Activated T-helper 2 cell treated with anti-CD3 and anti-CD28 coated beads, Interferon-gamma antibody, Interleukin-2, Interleukin-4, amounts not matched to agents 10 μg/mL and 5 μg/mL and 100 μg/mL, durations not matched to agents 14 hours and 24 hours and 36 hours (primary cell): Measurements from ENCODE around the gene DEFB115. TPM values are rescaled to one million over a fixed set of nuclear protein-coding genes. Genes with fewer than 3 reads are reported as not detected.
"Not testable (repeated sequence)": the region's sequence is repeated elsewhere in the genome, so short reads cannot be mapped to it uniquely, and the experiment has no call there.

ENCODE experiments used
- DNase-seq: peaks from one replicate; pipeline ENCODE4 v3.0.0; 2021; ENCODE audit warnings: low spot score
- H3K27ac Mint-ChIP-seq: one replicate; pipeline ENCODE4 v1.8.0; 2021; ENCODE audit warnings: mixed read lengths
- H3K27me3 Mint-ChIP-seq: one replicate; pipeline ENCODE4 v1.8.0; 2021; ENCODE audit warnings: low read depth, mixed read lengths
- H3K36me3 Mint-ChIP-seq: one replicate; pipeline ENCODE4 v1.8.0; 2021; ENCODE audit warnings: low read depth, mixed read lengths
- H3K4me1 Mint-ChIP-seq: one replicate; pipeline ENCODE4 v1.8.0; 2021; ENCODE audit warnings: low read depth, mixed read lengths
- H3K4me3 Mint-ChIP-seq: one replicate; pipeline ENCODE4 v1.8.0; 2021; ENCODE audit warnings: low read depth, mild to moderate bottlenecking, moderate library complexity, mixed read lengths
- H3K9me3 Mint-ChIP-seq: one replicate; pipeline ENCODE4 v1.8.0; 2021; ENCODE audit warnings: mixed read lengths
- intact Hi-C: fragments of 100-400 bp; cut with micrococcal nuclease; formaldehyde crosslinking; loops from one replicate; pipeline ENCODE4 v1.15.1; 2023
- total RNA-seq: library from RNA; stranded (reverse); gene quantifications from 2 replicates; pipeline ENCODE4 v1.2.3, GENCODE V29; 2022

The DEFB115 gene, protein sequence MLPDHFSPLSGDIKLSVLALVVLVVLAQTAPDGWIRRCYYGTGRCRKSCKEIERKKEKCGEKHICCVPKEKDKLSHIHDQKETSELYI
- not detected in 2 replicates for total RNA-seq

DNA sequence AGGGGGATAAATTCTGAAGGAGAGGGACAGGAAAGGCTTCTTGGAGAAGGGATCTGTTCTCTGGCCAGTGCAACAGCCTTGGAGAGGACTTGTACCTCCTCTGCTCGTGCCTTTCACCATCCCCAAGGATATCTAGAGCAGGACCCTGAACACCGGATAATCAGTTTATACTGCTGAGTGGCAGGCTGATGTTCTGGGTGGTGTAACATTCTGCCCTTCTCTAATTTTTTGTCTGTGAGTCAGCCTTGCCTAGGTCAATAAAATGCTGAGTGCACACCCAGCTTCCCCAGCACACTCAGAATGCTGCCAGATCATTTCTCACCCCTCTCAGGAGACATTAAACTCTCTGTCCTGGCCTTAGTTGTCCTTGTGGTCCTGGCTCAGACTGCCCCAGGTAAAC, at the start of gene DEFB115:
Gene DEFB115, plus strand, starts transcription at position 301 of the 400 bp plus-strand sequence. Its CDS starts 0 bp downstream, at position 301.
- H3K4me3 Mint-ChIP-seq = no peak within 1 kb of the TSS
- intact Hi-C loops = no loop called here
- no peak within 1 kb of the TSS for H3K27ac Mint-ChIP-seq
- H3K36me3 Mint-ChIP-seq = no peaks in the 10 kb centered on the region
- peaks cover 69% of the 10 kb centered on the region for H3K9me3 Mint-ChIP-seq
- no peak for DNase-seq
- H3K27me3 Mint-ChIP-seq = no peaks in the 10 kb centered on the region
- H3K4me1 Mint-ChIP-seq = no peaks in the 10 kb centered on the region

DNA sequence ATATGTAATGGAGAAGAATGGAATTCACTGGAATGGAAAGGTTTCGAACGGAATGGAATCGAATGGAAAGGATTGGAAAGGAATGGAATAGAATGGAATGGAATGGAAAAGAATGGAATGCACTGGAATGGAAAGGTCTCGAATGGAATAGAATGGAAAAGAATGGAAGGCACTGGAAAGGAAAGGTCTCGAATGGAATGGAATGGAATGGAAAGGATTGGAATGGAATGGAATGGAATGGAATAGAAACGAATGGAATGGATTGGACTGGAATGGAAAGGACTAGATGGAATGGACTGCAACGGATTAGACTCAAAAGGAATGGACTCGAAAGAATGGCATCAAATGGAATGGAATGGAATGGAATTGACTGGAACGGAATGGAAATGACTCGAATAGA, 20.5 kb upstream of the DEFB115 start:
- intact Hi-C loops = no loop called here
- Mint-ChIP-seq H3K9me3 (no peaks in the 10 kb centered on the region), H3K27ac (no peak overlapping the region), H3K36me3 (no peaks in the 10 kb centered on the region), H3K4me1 (no peaks in the 10 kb centered on the region), H3K4me3 (no peak overlapping the region), H3K27me3 (no peaks in the 10 kb centered on the region)
- DNase-seq = no peak

DNA sequence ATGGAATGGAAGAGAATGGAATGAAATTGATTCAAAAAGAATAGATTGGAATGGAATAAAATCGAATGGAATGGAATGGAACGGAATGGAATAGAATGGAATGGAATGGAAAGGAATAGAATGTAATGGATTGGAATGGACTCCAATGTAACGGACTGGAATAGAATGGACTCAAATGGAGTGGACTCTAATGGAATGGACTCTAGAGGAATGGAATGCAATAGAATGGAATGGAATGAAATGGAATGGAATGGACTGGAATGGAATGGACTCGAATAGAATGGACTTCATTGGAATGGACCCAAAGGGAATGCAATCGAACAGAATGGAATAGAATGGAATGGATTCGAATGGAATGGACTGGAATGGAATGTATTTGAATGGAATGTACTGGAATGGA, 19.7 kb upstream of the DEFB115 start:
- H3K9me3 Mint-ChIP-seq = no peaks in the 10 kb centered on the region
- H3K27ac Mint-ChIP-seq = no peak overlapping the region
- no peak overlapping the region for H3K4me3 Mint-ChIP-seq
- intact Hi-C loops = no loop called here
- H3K27me3 Mint-ChIP-seq = no peaks in the 10 kb centered on the region
- H3K36me3 Mint-ChIP-seq = no peaks in the 10 kb centered on the region
- DNase-seq = no peak
- no peaks in the 10 kb centered on the region for H3K4me1 Mint-ChIP-seq

DNA sequence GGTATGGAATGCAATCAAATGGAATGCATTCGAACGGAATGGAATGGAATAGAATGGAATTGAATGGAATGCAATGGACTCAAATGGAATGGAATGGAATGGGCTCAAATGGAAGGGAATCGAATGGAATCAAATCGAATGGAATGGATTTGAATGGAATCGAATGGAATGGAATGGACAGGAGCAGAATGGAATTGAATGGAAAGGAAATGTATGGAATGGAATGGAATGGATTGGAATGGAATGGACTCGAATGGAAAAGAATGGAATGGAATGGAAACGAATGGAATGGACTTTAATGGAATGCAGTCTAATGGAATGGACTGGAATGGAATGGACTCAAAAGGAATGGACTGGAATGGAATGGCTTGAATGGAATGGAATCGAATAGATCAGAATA, 18.3 kb upstream of the DEFB115 start:
- no peaks in the 10 kb centered on the region for H3K27me3 Mint-ChIP-seq
- no peaks in the 10 kb centered on the region for H3K9me3 Mint-ChIP-seq
- no peak overlapping the region for H3K4me3 Mint-ChIP-seq
- intact Hi-C loops = no loop called here
- H3K36me3 Mint-ChIP-seq = no peaks in the 10 kb centered on the region
- H3K4me1 Mint-ChIP-seq = no peaks in the 10 kb centered on the region
- no peak overlapping the region for H3K27ac Mint-ChIP-seq
- DNase-seq = no peak

DNA sequence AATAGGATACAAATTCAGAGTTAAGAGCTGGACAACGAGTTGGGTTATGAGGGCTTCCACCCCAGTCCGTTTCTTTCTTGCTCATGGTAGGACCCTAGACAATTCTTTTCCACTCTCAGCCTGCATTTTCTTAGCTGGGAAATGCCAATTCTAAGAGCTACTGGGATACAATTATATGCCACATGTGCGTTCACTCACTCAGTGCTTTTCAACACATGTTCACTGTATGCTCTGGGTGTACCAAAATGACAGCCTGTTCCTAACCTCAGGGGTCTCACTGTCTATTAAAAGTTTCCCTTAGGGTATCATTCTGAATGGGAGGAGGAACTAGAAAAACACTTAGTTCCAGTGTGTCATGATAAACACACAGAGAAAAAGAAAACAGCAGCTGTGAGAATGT, 505 bp upstream of the DEFB115 start:
- peaks cover 73% of the 10 kb centered on the region for H3K9me3 Mint-ChIP-seq
- H3K4me1 Mint-ChIP-seq = no peaks in the 10 kb centered on the region
- H3K27me3 Mint-ChIP-seq = no peaks in the 10 kb centered on the region
- H3K36me3 Mint-ChIP-seq = no peaks in the 10 kb centered on the region
- no peak overlapping the region for H3K27ac Mint-ChIP-seq
- intact Hi-C loops = no loop called here
- H3K4me3 Mint-ChIP-seq = no peak overlapping the region
- no peak for DNase-seq

DNA sequence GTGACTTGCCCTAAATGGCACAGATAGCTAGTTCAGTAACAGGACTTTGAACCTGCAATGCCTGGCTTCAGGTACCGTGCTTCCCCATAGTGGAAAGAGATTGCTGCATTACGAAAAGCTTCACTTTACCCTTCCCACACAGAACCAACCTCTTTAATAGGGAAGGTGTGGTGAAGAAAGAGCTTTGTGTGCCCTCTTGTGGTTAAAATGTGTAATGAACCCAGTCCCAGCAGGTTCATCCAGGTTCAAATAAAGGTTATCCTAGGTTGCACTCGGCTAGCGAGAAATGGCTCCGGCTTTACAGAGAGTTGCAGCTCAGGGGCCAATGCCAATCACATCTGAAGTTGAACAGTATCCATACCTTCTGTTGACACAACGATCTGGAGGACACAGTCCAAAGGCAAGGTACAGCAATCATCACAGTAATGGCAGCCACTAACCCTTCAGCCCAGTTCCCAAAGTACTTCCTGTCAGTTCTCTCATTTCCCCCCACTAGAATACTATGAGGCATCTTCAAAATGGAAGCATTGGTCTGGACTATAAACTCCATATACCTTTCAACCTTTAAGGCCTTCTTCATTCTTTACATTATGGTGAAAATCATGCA, 3.0 kb downstream of the DEFB115 start:
- Mint-ChIP-seq H3K27me3 (no peaks in the 10 kb centered on the region), H3K36me3 (no peaks in the 10 kb centered on the region), H3K27ac (no peak overlapping the region), H3K4me3 (no peak overlapping the region), H3K9me3 (peaks cover 57% of the 10 kb centered on the region), H3K4me1 (no peaks in the 10 kb centered on the region)
- no peak for DNase-seq
- intact Hi-C loops = no loop called here

DNA sequence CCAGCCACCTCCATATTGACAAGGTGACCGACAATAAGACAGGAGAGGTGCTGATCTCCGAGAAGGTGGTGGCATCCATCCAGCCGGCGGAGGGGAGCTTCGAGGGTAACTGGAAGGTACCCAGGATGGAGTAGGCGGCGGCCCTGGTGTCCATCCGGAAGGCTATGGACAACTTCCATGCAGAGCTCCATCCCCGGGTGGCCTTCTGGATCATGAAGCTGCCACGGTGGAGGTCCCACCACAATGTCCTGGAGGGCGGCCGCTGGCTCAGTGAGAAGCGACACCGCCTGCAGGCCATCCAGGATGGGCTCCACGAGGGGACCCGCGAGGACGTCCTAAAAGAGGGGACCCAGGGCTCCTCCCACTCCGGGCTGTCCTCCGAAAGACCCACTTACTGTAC, 17.0 kb downstream of the DEFB115 start:
- intact Hi-C loops = no loop called here
- no peak overlapping the region for H3K4me3 Mint-ChIP-seq

DNA sequence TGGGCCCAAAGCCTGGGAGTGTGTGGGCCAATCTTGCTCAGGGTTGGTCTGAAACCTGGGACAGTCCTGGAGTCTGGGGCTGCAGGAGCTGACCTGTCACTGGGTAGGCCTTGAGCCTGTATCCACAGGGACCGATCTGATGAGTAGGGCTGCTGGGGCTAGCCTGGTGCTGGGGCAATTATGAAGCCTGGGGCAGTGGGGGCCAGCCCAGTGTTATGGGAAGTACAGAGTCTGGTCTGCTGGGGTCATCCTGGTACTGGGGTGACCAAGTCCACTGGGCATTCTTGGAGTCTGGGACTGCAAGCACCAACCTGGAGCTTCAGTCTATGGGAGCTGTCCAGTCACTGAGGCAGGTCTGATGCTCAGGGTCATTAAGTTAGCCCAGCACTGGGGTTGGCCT, 20.7 kb downstream of the DEFB115 start:
- H3K27ac Mint-ChIP-seq = no peak overlapping the region
- no peaks in the 10 kb centered on the region for H3K27me3 Mint-ChIP-seq

More for the DNA sequence above, 17.0 kb downstream of the DEFB115 start:
- H3K27ac Mint-ChIP-seq = no peak overlapping the region
- DNase-seq = no peak
- H3K4me1 Mint-ChIP-seq = no peaks in the 10 kb centered on the region
- no peaks in the 10 kb centered on the region for H3K27me3 Mint-ChIP-seq
- peaks cover 3% of the 10 kb centered on the region for H3K36me3 Mint-ChIP-seq
- peaks cover 67% of the 10 kb centered on the region for H3K9me3 Mint-ChIP-seq

DNA sequence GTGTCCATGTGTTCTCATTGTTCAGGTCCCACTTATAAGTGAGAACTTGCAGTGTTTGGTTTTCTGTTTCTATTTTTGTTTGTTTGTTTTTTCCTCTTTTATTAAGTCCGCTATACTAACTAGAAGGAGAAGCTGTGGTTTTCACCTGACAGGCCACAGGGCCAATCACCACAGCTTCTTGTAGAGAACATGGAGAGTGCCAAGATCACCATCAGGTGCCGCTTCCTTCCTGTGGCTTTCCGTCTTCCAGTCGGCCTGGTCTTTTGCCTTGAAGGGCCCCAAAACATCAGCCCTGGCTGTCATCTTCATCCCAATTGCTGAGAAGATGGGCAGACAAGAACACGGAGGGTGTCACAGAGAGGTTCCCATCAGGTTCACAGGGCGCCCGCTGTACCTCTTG, 27.5 kb downstream of the DEFB115 start:
- H3K27ac Mint-ChIP-seq, H3K4me3 Mint-ChIP-seq, H3K36me3 Mint-ChIP-seq, H3K4me1 Mint-ChIP-seq, intact Hi-C loops, DNase-seq, H3K27me3 Mint-ChIP-seq: not testable (repeated sequence)
- peaks cover 77% of the 10 kb centered on the region for H3K9me3 Mint-ChIP-seq

More for the DNA sequence above, 20.7 kb downstream of the DEFB115 start:
- H3K4me1 Mint-ChIP-seq = no peaks in the 10 kb centered on the region
- H3K9me3 Mint-ChIP-seq = peaks cover 59% of the 10 kb centered on the region
- intact Hi-C loops = no loop called here
- no peak overlapping the region for H3K4me3 Mint-ChIP-seq
- H3K36me3 Mint-ChIP-seq = no peaks in the 10 kb centered on the region
- no peak for DNase-seq

DNA sequence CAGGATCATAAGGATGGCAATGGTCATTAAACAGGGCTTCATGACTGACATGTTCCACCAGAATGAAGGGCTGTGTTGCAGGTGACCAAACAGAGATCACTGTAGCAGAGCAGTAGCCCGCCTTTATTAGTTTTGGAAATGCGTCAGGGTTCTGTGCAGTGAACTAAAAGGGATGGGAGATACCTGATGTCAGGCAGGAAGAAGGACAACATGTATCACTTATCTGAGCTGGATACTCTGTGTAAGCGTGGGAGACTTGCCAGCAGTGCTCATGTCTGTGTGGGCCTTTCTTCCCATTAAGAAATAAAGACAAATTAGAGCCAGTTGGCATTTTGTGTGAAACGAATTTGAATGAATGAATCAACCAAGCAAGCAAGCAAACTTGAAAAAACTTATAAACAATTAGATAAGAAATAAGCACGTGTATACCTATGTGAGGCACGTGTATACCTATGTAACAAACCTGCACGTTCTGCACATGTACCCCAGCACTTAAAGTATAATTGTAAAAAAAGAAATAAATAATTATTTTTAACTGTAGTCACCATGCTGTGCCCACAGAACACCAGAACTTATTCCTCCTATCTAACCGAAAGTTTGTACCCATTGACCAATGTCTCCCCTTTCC, 51.2 kb downstream of the DEFB115 start, which contains the start of gene DEFB116:
Gene DEFB116, minus strand, starts transcription at position 51 of the 628 bp plus-strand sequence. Its CDS starts 0 bp downstream, at position 51.
- no peak within 1 kb of the TSS for H3K4me3 Mint-ChIP-seq
- no peaks in the 10 kb centered on the region for H3K36me3 Mint-ChIP-seq
- intact Hi-C loops = no loop called here
- H3K27ac Mint-ChIP-seq = no peak within 1 kb of the TSS
- no peaks in the 10 kb centered on the region for H3K4me1 Mint-ChIP-seq
- H3K9me3 Mint-ChIP-seq = peaks cover 12% of the 10 kb centered on the region
- no peaks in the 10 kb centered on the region for H3K27me3 Mint-ChIP-seq
- DNase-seq = no peak

Other genes with a start within 250 kb of the DEFB115 start
- not detected in 2 replicates for gene DEFB116, start 50.9 kb downstream of the DEFB115 start, total RNA-seq
- not detected in 2 replicates for gene DEFB118, start 110.9 kb downstream of the DEFB115 start, total RNA-seq
- not detected in 2 replicates for gene DEFB119, start 132.9 kb downstream of the DEFB115 start, total RNA-seq
- gene DEFB121, start 148.6 kb downstream of the DEFB115 start, total RNA-seq = not detected in 2 replicates
- gene DEFB123, start 183.0 kb downstream of the DEFB115 start, total RNA-seq = not detected in 2 replicates
- gene DEFB124, start 217.5 kb downstream of the DEFB115 start, total RNA-seq = not detected in 2 replicates
- gene REM1, start 217.6 kb downstream of the DEFB115 start, total RNA-seq = not detected in 2 replicates